Endodermal cell (in vitro differentiated cells): ENCODE data around the gene SDSL. TPM values are rescaled to one million over a fixed set of nuclear protein-coding genes. Genes with fewer than 3 reads are reported as not detected.

Experiments used
- DNase-seq: peaks from one replicate; pipeline ENCODE4 v3.0.0-alpha.2; 2017
- H3K27ac ChIP-seq: 2 replicates; pipeline ENCODE4 v1.5.1; 2013; ENCODE audit warnings: mild to moderate bottlenecking, low read depth, low read length, moderate library complexity
- H3K27me3 ChIP-seq: 2 replicates; pipeline ENCODE4 v1.6.1; 2013; ENCODE audit warnings: mild to moderate bottlenecking, low read length, moderate library complexity; ENCODE audit not compliant: insufficient read depth, control insufficient read depth, poor library complexity, severe bottlenecking
- H3K36me3 ChIP-seq: 2 replicates; pipeline ENCODE4 v1.7.0; 2013; ENCODE audit warnings: mild to moderate bottlenecking, low read length, moderate library complexity; ENCODE audit not compliant: control insufficient read depth, insufficient read depth
- H3K4me1 ChIP-seq: one replicate; pipeline ENCODE4 v1.7.0; 2013; ENCODE audit warnings: low read length; ENCODE audit not compliant: control insufficient read depth, insufficient read depth
- H3K4me3 ChIP-seq: 2 replicates; pipeline ENCODE4 v1.5.1; 2013; ENCODE audit warnings: mild to moderate bottlenecking, low read length, moderate library complexity
- H3K9ac ChIP-seq: 2 replicates; pipeline ENCODE4 v1.6.1; 2013; ENCODE audit warnings: mild to moderate bottlenecking, low read length, moderate library complexity; ENCODE audit not compliant: poor library complexity, severe bottlenecking; ENCODE audit errors: extremely low read depth
- H3K9me3 ChIP-seq: 2 replicates; pipeline ENCODE4 v1.6.1; 2013; ENCODE audit warnings: mild to moderate bottlenecking, low read length, moderate library complexity; ENCODE audit not compliant: control insufficient read depth
- H3K27ac Mint-ChIP-seq: 2 replicates; pipeline ENCODE4 v1.8.0; 2020; ENCODE audit warnings: mixed read lengths
- H3K27me3 Mint-ChIP-seq: 2 replicates; pipeline ENCODE4 v1.8.0; 2021; ENCODE audit warnings: mild to moderate bottlenecking, mixed read lengths; ENCODE audit not compliant: insufficient read depth
- H3K36me3 Mint-ChIP-seq: 2 replicates; pipeline ENCODE4 v1.8.0; 2020; ENCODE audit warnings: low read depth, mixed read lengths
- H3K4me1 Mint-ChIP-seq: 2 replicates; pipeline ENCODE4 v1.8.0; 2020; ENCODE audit warnings: mixed read lengths
- H3K4me3 Mint-ChIP-seq: 2 replicates; pipeline ENCODE4 v1.8.0; 2020; ENCODE audit warnings: mild to moderate bottlenecking, moderate library complexity, mixed read lengths
- H3K9me3 Mint-ChIP-seq: 2 replicates; pipeline ENCODE4 v1.8.0; 2020; ENCODE audit warnings: mild to moderate bottlenecking, mixed read lengths
- CTCF ChIP-seq: fragments of 200-600 bp; sonication (generic); conservative IDR thresholded peaks from 2 replicates; pipeline ENCODE4 v1.5.0; 2021; ENCODE audit warnings: antibody characterized with exemption, mild to moderate bottlenecking
- WGBS, 2 experiments: methylation state at CpG; one replicate each; pipeline versions ENCODE4 v1.1.5 to v1.1.7; 2013; ENCODE audit warnings: missing lambda C conversion rate in 2 of 2, mixed read lengths in 1 of 2; ENCODE audit not compliant: insufficient coverage in 1 of 2, insufficient read length in 1 of 2; 5-methylcytosine and 5-hydroxymethylcytosine counted together
- total RNA-seq, 2 donors: library from RNA; stranded (reverse); fragmentation: NEBNext Ultra II Directional in 1 of 2; extraction: Animal tissue kit (Norgen Biotek cat#: 25700) in 1 of 2; gene quantifications; 2 replicates in 1 of 2; 3 replicates in 1 of 2; pipeline ENCODE4 v1.2.1, GENCODE V29; 2021

Gene SDSL
- total RNA-seq, 2 donors from 2014 or later: 2.4 to 5.7 TPM

GRCh38 chr12:113449839-113450238, 27.7 kb downstream of the SDSL start:
- no peaks in the 10 kb centered on the region for H3K36me3 ChIP-seq
- H3K36me3 Mint-ChIP-seq: no peaks in the 10 kb centered on the region
- no peak for TF ChIP-seq CTCF
- WGBS, 2 experiments: 100% methylated on average over 1 of the region's 1 CpG; no CpG with 5 or more reads in 1 of the 2 experiments
- H3K4me3 Mint-ChIP-seq: no peak overlapping the region
- H3K9me3 ChIP-seq: no peaks in the 10 kb centered on the region
- H3K27ac Mint-ChIP-seq: no peak overlapping the region
- no peak overlapping the region for H3K9ac ChIP-seq
- H3K4me1 Mint-ChIP-seq: peaks cover 5% of the 10 kb centered on the region
- H3K9me3 Mint-ChIP-seq: peaks cover 7% of the 10 kb centered on the region
- H3K4me1 ChIP-seq: no peaks in the 10 kb centered on the region
- no peak for DNase-seq
- H3K27me3 ChIP-seq: peaks cover 18% of the 10 kb centered on the region
- no peak overlapping the region for H3K4me3 ChIP-seq
- no peak overlapping the region for H3K27ac ChIP-seq
- peaks cover 46% of the 10 kb centered on the region for H3K27me3 Mint-ChIP-seq

- peaks cover 24% of the 10 kb centered on the region for H3K27me3 Mint-ChIP-seq
- no peak overlapping the region for H3K9ac ChIP-seq
- H3K9me3 ChIP-seq: no peaks in the 10 kb centered on the region
- peaks cover 14% of the 10 kb centered on the region for H3K4me1 Mint-ChIP-seq
- H3K9me3 Mint-ChIP-seq: no peaks in the 10 kb centered on the region
- H3K36me3 ChIP-seq: no peaks in the 10 kb centered on the region
- H3K27ac Mint-ChIP-seq: no peak overlapping the region
- no peak overlapping the region for H3K27ac ChIP-seq
- 95 to 100% methylated on average over 2 of the region's 2 CpGs for WGBS, 2 experiments
- H3K36me3 Mint-ChIP-seq: no peaks in the 10 kb centered on the region
- no peaks in the 10 kb centered on the region for H3K4me1 ChIP-seq
- peaks cover 8% of the 10 kb centered on the region for H3K27me3 ChIP-seq
- no peak overlapping the region for H3K4me3 ChIP-seq
- no peak for DNase-seq
- TF ChIP-seq CTCF: no peak
- no peak overlapping the region for H3K4me3 Mint-ChIP-seq
Observed at GRCh38 chr12:113452458-113452857, 30.3 kb downstream of the SDSL start.

GRCh38 chr12:113453330-113453729, 31.1 kb downstream of the SDSL start:
- Histone ChIP-seq H3K4me3 (no peak overlapping the region), H3K27me3 (peaks cover 15% of the 10 kb centered on the region), H3K9me3 (no peaks in the 10 kb centered on the region), H3K9ac (no peak overlapping the region), H3K27ac (no peak overlapping the region), H3K4me1 (no peaks in the 10 kb centered on the region), H3K36me3 (no peaks in the 10 kb centered on the region)
- DNase-seq: peak; percentile 74
- WGBS, 2 experiments: 29 to 55% methylated on average over 2 to 6 of the region's 6 CpGs
- no peak for TF ChIP-seq CTCF
- Mint-ChIP-seq H3K4me1 (peaks cover 14% of the 10 kb centered on the region), H3K4me3 (no peak overlapping the region), H3K27ac (no peak overlapping the region), H3K36me3 (no peaks in the 10 kb centered on the region), H3K9me3 (no peaks in the 10 kb centered on the region), H3K27me3 (peaks cover 21% of the 10 kb centered on the region)
